ENCODE measurements around the gene GSC.
"Not testable (repeated sequence)": the region's sequence is repeated elsewhere in the genome, so short reads cannot be mapped to it uniquely, and the experiment has no call there.

Gene GSC

DNA sequence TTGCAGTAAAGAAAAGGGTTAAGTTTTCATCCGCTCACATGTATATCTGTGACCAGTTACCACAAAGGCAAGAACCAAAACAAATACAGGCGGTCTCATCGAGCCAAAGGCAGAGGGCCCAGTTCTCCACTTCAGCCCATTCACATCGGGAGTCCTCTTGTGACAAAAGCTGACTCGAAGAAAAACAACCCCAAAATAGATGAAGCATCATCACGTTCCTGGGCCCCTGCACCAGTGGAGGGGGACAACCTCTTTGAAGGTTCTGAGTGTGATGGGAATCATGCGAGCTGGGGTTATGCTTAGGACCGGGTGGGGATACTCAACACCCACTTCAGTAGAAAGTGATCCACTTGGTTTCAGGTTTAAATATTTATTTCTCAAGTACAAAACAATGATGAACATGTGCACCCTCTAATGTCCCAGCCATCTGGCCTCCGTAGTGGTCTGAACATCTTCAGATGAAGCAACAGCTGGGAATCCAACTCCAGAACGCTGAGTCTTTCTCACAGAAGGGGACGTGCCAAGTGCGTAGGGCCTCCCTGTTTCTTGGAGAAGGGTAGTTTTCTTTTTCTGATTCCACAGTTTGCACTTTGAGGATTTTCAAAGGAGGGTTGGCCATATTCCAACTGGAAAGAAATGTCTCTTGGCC lies 8.4 kb downstream of the GSC start:
- H3K36me3 ChIP-seq (ENCODE audit: insufficient read depth, low read length), result no peaks in the 10 kb centered on the region
- H3K27ac ChIP-seq (ENCODE audit: low read depth, low read length), result no peak overlapping the region
- no peak overlapping the region for H2AFZ ChIP-seq (ENCODE audit: low read length, unreplicated experiment)
- no peaks in the 10 kb centered on the region for H3K79me2 ChIP-seq (ENCODE audit: control insufficient read depth, insufficient read depth, low read length, unreplicated experiment)
- H3K27me3 ChIP-seq (ENCODE audit: insufficient read depth, low read length), result no peaks in the 10 kb centered on the region
- no peak overlapping the region for H3K4me3 ChIP-seq (ENCODE audit: low read depth, low read length)
- no peaks in the 10 kb centered on the region for H3K4me1 ChIP-seq (ENCODE audit: control insufficient read depth, insufficient read depth, low read length, unreplicated experiment)

DNA sequence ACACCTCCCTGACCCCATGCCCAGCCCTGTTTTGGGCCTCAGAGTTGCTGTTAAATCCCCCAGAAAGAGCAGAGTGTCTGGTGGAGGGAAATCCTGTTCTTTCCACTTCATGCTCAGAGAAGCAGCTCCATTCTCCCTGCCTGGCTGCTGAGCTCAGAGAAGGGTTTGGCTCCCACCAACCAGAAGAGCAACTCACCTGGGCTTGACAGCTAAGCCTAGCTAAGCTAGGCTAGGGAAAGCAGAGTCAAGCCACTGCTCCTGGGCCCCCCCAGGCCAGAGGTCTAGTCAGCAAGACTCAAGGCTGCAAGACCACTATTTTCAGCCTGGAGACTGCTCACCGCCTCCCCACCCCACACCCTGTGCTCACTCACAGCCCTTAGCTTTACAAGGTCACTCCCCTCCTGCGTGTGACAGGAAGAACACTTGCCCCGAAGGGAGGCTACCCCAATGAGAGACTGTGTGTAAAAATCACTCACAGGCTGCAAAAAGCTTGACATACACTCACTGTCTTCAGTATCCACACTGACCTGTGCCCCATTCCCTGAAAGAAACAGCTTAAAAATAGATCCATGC lies 13.5 kb downstream of the GSC start:
- no peaks in the 10 kb centered on the region for H3K79me2 ChIP-seq (ENCODE audit: control insufficient read depth, insufficient read depth, low read length, unreplicated experiment)
- H3K36me3 ChIP-seq (ENCODE audit: insufficient read depth, low read length), result no peaks in the 10 kb centered on the region
- no peak overlapping the region for H2AFZ ChIP-seq (ENCODE audit: low read length, unreplicated experiment)
- H3K27ac ChIP-seq (ENCODE audit: low read depth, low read length), result no peak overlapping the region
- no peak overlapping the region for H3K4me3 ChIP-seq (ENCODE audit: low read depth, low read length)
- H3K4me1 ChIP-seq (ENCODE audit: control insufficient read depth, insufficient read depth, low read length, unreplicated experiment), result no peaks in the 10 kb centered on the region
- H3K27me3 ChIP-seq (ENCODE audit: insufficient read depth, low read length), result peaks cover 9% of the 10 kb centered on the region; the same call in 1 of the 2 replicates

GRCh38 chr14:94754391-94754942 lies 15.4 kb downstream of the GSC start:
- Histone ChIP-seq H3K79me2 (ENCODE audit: control insufficient read depth, insufficient read depth, low read length, unreplicated experiment) (no peaks in the 10 kb centered on the region), H3K4me1 (ENCODE audit: control insufficient read depth, insufficient read depth, low read length, unreplicated experiment) (no peaks in the 10 kb centered on the region)

GRCh38 chr14:94752591-94753436 lies 17.1 kb downstream of the GSC start:
- no peak overlapping the region for H3K27ac ChIP-seq (ENCODE audit: low read depth, low read length)
- H3K27me3 ChIP-seq (ENCODE audit: insufficient read depth, low read length), result peaks cover 9% of the 10 kb centered on the region; the same call in 1 of the 2 replicates
- H3K79me2 ChIP-seq (ENCODE audit: control insufficient read depth, insufficient read depth, low read length, unreplicated experiment), result no peaks in the 10 kb centered on the region
- no peak overlapping the region for H3K4me3 ChIP-seq (ENCODE audit: low read depth, low read length)
- H3K4me1 ChIP-seq (ENCODE audit: control insufficient read depth, insufficient read depth, low read length, unreplicated experiment), result no peaks in the 10 kb centered on the region
- no peak overlapping the region for H2AFZ ChIP-seq (ENCODE audit: low read length, unreplicated experiment)
- H3K36me3 ChIP-seq (ENCODE audit: insufficient read depth, low read length), result no peaks in the 10 kb centered on the region

More at GRCh38 chr14:94754391-94754942, 15.4 kb downstream of the GSC start:
- H3K27ac ChIP-seq (ENCODE audit: low read depth, low read length), result no peak overlapping the region
- H2AFZ ChIP-seq (ENCODE audit: low read length, unreplicated experiment), result no peak overlapping the region
- H3K4me3 ChIP-seq (ENCODE audit: low read depth, low read length), result no peak overlapping the region
- H3K36me3 ChIP-seq (ENCODE audit: insufficient read depth, low read length), result no peaks in the 10 kb centered on the region
- H3K27me3 ChIP-seq (ENCODE audit: insufficient read depth, low read length), result peaks cover 9% of the 10 kb centered on the region; the same call in 1 of the 2 replicates

GRCh38 chr14:94751956-94752355 lies 18.0 kb downstream of the GSC start:
- Histone ChIP-seq H3K27ac (ENCODE audit: low read depth, low read length) (no peak overlapping the region), H3K36me3 (ENCODE audit: insufficient read depth, low read length) (no peaks in the 10 kb centered on the region), H2AFZ (ENCODE audit: low read length, unreplicated experiment) (no peak overlapping the region), H3K27me3 (ENCODE audit: insufficient read depth, low read length) (peaks cover 9% of the 10 kb centered on the region; the same call in 1 of the 2 replicates), H3K4me1 (ENCODE audit: control insufficient read depth, insufficient read depth, low read length, unreplicated experiment) (no peaks in the 10 kb centered on the region), H3K4me3 (ENCODE audit: low read depth, low read length) (no peak overlapping the region), H3K79me2 (ENCODE audit: control insufficient read depth, insufficient read depth, low read length, unreplicated experiment) (no peaks in the 10 kb centered on the region)

DNA sequence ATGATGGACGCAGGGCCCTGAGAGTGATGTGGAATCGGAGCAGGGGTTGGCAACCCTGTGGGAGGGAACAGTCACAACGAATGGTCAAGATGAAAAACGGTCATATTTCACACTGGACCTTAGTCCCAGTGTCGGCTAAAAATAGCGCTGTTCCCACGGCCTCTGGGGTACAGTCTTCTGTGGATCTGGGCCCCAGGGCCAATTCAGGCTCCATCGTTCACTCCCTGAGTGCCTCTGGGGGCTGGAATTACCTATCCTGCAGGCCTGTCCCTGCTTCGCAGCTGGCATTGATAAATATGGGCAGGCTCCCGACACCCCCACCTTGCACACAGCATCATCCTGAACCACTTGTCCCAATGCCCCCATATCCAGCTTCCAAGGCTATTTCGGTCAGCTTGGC lies 18.6 kb downstream of the GSC start:
- Histone ChIP-seq H3K79me2 (ENCODE audit: control insufficient read depth, insufficient read depth, low read length, unreplicated experiment) (no peaks in the 10 kb centered on the region), H2AFZ (ENCODE audit: low read length, unreplicated experiment) (no peak overlapping the region), H3K27ac (ENCODE audit: low read depth, low read length) (no peak overlapping the region)

DNA sequence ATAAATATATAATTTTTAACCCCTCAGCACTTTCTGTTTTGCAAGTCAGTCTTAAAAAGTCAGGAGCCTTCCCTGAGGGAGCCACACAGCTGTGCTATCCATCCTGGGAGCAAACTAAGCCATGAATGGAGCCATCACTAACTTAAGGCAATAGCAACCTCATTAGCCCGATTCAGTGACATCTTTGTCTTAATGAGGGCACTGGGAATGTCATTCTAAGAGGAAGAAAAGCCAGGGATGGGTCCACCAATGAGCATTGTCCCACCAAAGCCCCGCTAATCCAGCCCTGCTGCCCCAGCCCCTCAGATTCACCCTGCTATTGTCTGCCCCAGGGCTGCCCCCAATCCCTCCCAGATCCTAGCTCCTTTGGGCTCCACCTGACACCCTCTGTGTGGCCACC lies 19.5 kb downstream of the GSC start:
- Histone ChIP-seq H3K36me3 (ENCODE audit: insufficient read depth, low read length) (no peaks in the 10 kb centered on the region), H3K4me1 (ENCODE audit: control insufficient read depth, insufficient read depth, low read length, unreplicated experiment) (no peaks in the 10 kb centered on the region), H3K4me3 (ENCODE audit: low read depth, low read length) (no peak overlapping the region), H3K27me3 (ENCODE audit: insufficient read depth, low read length) (peaks cover 9% of the 10 kb centered on the region; the same call in 1 of the 2 replicates), H3K79me2 (ENCODE audit: control insufficient read depth, insufficient read depth, low read length, unreplicated experiment) (no peaks in the 10 kb centered on the region), H2AFZ (ENCODE audit: low read length, unreplicated experiment) (no peak overlapping the region), H3K27ac (ENCODE audit: low read depth, low read length) (no peak overlapping the region)

More for the DNA sequence above, 18.6 kb downstream of the GSC start:
- H3K4me3 ChIP-seq (ENCODE audit: low read depth, low read length), result no peak overlapping the region
- H3K27me3 ChIP-seq (ENCODE audit: insufficient read depth, low read length), result peaks cover 9% of the 10 kb centered on the region; the same call in 1 of the 2 replicates
- H3K4me1 ChIP-seq (ENCODE audit: control insufficient read depth, insufficient read depth, low read length, unreplicated experiment), result no peaks in the 10 kb centered on the region
- H3K36me3 ChIP-seq (ENCODE audit: insufficient read depth, low read length), result no peaks in the 10 kb centered on the region

DNA sequence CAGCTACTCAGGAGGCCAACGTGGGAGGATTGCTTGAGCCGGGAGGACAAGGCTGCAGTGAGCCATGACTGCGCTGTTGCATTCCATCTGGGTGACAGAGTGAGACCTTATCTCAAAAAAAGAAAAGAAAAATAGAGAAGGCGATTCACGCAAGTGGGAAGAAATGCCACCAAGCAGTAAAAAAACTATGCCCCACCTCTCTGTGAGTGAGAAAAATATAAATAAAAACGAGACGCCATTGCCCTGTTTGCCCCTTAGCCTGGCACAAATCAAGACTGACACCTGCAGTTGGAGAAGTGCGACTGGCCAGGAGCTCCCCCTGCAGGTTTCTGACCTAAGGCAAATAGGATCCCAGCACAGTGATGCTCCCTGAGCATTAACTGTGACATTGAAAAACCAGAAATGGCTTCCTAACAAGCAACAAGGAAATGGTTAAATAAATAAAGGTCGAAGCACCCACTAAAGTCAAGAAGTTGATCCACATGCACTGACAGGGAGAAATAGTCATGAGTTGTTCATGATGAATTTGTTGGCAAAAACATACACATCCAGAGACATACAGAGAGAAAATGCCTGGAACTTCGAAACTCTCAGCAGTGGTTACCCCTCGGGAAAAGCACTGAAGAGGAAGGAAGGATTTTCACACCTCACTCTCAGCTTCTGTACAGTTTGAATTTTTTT lies 21.1 kb downstream of the GSC start:
- no peak overlapping the region for H3K4me3 ChIP-seq (ENCODE audit: low read depth, low read length)
- no peaks in the 10 kb centered on the region for H3K36me3 ChIP-seq (ENCODE audit: insufficient read depth, low read length)
- H3K79me2 ChIP-seq (ENCODE audit: control insufficient read depth, insufficient read depth, low read length, unreplicated experiment), result no peaks in the 10 kb centered on the region
- H2AFZ ChIP-seq (ENCODE audit: low read length, unreplicated experiment), result no peak overlapping the region
- H3K27me3 ChIP-seq (ENCODE audit: insufficient read depth, low read length), result peaks cover 9% of the 10 kb centered on the region; the same call in 1 of the 2 replicates
- no peaks in the 10 kb centered on the region for H3K4me1 ChIP-seq (ENCODE audit: control insufficient read depth, insufficient read depth, low read length, unreplicated experiment)
- H3K27ac ChIP-seq (ENCODE audit: low read depth, low read length), result no peak overlapping the region

- H2AFZ ChIP-seq (ENCODE audit: low read length, unreplicated experiment), result no peak overlapping the region
- H3K4me3 ChIP-seq (ENCODE audit: low read depth, low read length), result no peak overlapping the region
- no peaks in the 10 kb centered on the region for H3K36me3 ChIP-seq (ENCODE audit: insufficient read depth, low read length)
- H3K27me3 ChIP-seq (ENCODE audit: insufficient read depth, low read length), result peaks cover 8% of the 10 kb centered on the region; the same call in 1 of the 2 replicates
- no peak overlapping the region for H3K27ac ChIP-seq (ENCODE audit: low read depth, low read length)
- no peaks in the 10 kb centered on the region for H3K4me1 ChIP-seq (ENCODE audit: control insufficient read depth, insufficient read depth, low read length, unreplicated experiment)
- H3K79me2 ChIP-seq (ENCODE audit: control insufficient read depth, insufficient read depth, low read length, unreplicated experiment), result no peaks in the 10 kb centered on the region
Observed at GRCh38 chr14:94747739-94748138, 22.2 kb downstream of the GSC start.

GRCh38 chr14:94747153-94747552 lies 22.8 kb downstream of the GSC start:
- H3K36me3 ChIP-seq (ENCODE audit: insufficient read depth, low read length); H3K27ac ChIP-seq (ENCODE audit: low read depth, low read length); H3K27me3 ChIP-seq (ENCODE audit: insufficient read depth, low read length); H3K79me2 ChIP-seq (ENCODE audit: control insufficient read depth, insufficient read depth, low read length, unreplicated experiment); H3K4me1 ChIP-seq (ENCODE audit: control insufficient read depth, insufficient read depth, low read length, unreplicated experiment); H2AFZ ChIP-seq (ENCODE audit: low read length, unreplicated experiment); H3K4me3 ChIP-seq (ENCODE audit: low read depth, low read length): not testable (repeated sequence)

Data from ACC112 (cell line).